Measurements from ENCODE around the gene AMPD1. TPM values are rescaled to one million over a fixed set of nuclear protein-coding genes. Genes with fewer than 3 reads are reported as not detected.
A peak's percentile ranks its signal among the peaks of the same experiment; 100 is the strongest.

AMPD1 gene
- total RNA-seq, 1 experiment from 2014 or later: 0.19 TPM

- Histone ChIP-seq H3K4me3 (ENCODE audit: low read depth, low read length, poor library complexity, severe bottlenecking) (no peak overlapping the region), H3K4me1 (ENCODE audit: insufficient read depth, low read length, poor library complexity, severe bottlenecking) (no peaks in the 10 kb centered on the region), H3K27ac (ENCODE audit: low read depth, low read length, poor library complexity, severe bottlenecking) (no peak overlapping the region), H3K27me3 (replicated peaks; ENCODE audit: insufficient read depth, low read depth, low read length, poor library complexity) (no peaks in the 10 kb centered on the region), H3K9me3 (ENCODE audit: low read depth, low read length, poor library complexity, severe bottlenecking) (no peaks in the 10 kb centered on the region), H3K36me3 (ENCODE audit: insufficient read depth, low read length, poor library complexity, severe bottlenecking) (peaks cover 93% of the 10 kb centered on the region)
- no TSS peak for BruUV-seq (replicated peaks)
- intact Hi-C loops (cut with micrococcal nuclease; ENCODE audit: unreplicated experiment): no loop called here
- TF ChIP-seq CTCF (conservative IDR thresholded peaks at IDR 0.05; ENCODE audit: low read depth, low read length): no peak
- no peak for TF ChIP-seq EZH2 (IDR thresholded peaks at IDR 0.05; ENCODE audit: borderline replicate concordance, low read depth, low read length, poor library complexity, severe bottlenecking)
- CTCF ChIA-PET: no interaction called here
- DNase-seq (ENCODE audit: low spot score): no peak
- POLR2A ChIA-PET (ENCODE audit: low non-redundant PET): no interaction called here
Observed at GRCh38 chr1:114737314-114737849, 42.0 kb upstream of the AMPD1 start.

- ChIA-PET POLR2A (ENCODE audit: low non-redundant PET) (no interaction called here), CTCF (no interaction called here)
- intact Hi-C loops (cut with micrococcal nuclease; ENCODE audit: unreplicated experiment): no loop called here
- no TSS peak for BruUV-seq (replicated peaks)
- Histone ChIP-seq H3K4me3 (ENCODE audit: low read depth, low read length, poor library complexity, severe bottlenecking) (no peak overlapping the region), H3K27me3 (replicated peaks; ENCODE audit: insufficient read depth, low read depth, low read length, poor library complexity) (no peaks in the 10 kb centered on the region), H3K9me3 (ENCODE audit: low read depth, low read length, poor library complexity, severe bottlenecking) (no peaks in the 10 kb centered on the region), H3K27ac (ENCODE audit: low read depth, low read length, poor library complexity, severe bottlenecking) (no peak overlapping the region), H3K36me3 (ENCODE audit: insufficient read depth, low read length, poor library complexity, severe bottlenecking) (peaks cover 96% of the 10 kb centered on the region), H3K4me1 (ENCODE audit: insufficient read depth, low read length, poor library complexity, severe bottlenecking) (no peaks in the 10 kb centered on the region)
- DNase-seq (ENCODE audit: low spot score): no peak
- TF ChIP-seq EZH2 (IDR thresholded peaks at IDR 0.05; ENCODE audit: borderline replicate concordance, low read depth, low read length, poor library complexity, severe bottlenecking) (no peak), CTCF (conservative IDR thresholded peaks at IDR 0.05; ENCODE audit: low read depth, low read length) (no peak)
Observed at GRCh38 chr1:114735479-114735878, 40.1 kb upstream of the AMPD1 start.

- Histone ChIP-seq H3K4me1 (ENCODE audit: insufficient read depth, low read length, poor library complexity, severe bottlenecking) (no peaks in the 10 kb centered on the region), H3K36me3 (ENCODE audit: insufficient read depth, low read length, poor library complexity, severe bottlenecking) (peaks cover 98% of the 10 kb centered on the region), H3K27ac (ENCODE audit: low read depth, low read length, poor library complexity, severe bottlenecking) (no peak overlapping the region), H3K4me3 (ENCODE audit: low read depth, low read length, poor library complexity, severe bottlenecking) (no peak overlapping the region), H3K27me3 (replicated peaks; ENCODE audit: insufficient read depth, low read depth, low read length, poor library complexity) (no peaks in the 10 kb centered on the region), H3K9me3 (ENCODE audit: low read depth, low read length, poor library complexity, severe bottlenecking) (no peaks in the 10 kb centered on the region)
- DNase-seq (ENCODE audit: low spot score): no peak
- CTCF ChIA-PET: no interaction called here
- intact Hi-C loops (cut with micrococcal nuclease; ENCODE audit: unreplicated experiment): no loop called here
- TF ChIP-seq EZH2 (IDR thresholded peaks at IDR 0.05; ENCODE audit: borderline replicate concordance, low read depth, low read length, poor library complexity, severe bottlenecking) (no peak), CTCF (conservative IDR thresholded peaks at IDR 0.05; ENCODE audit: low read depth, low read length) (no peak)
- POLR2A ChIA-PET (ENCODE audit: low non-redundant PET): no interaction called here
- TSS peak; percentile 3 for BruUV-seq (replicated peaks)
Observed at GRCh38 chr1:114729782-114730181, 34.4 kb upstream of the AMPD1 start.
